Fibroblast of upper back skin (primary cell): ENCODE measurements around the gene PEMT.

Experiments used
- DNase-seq: peaks from one replicate; pipeline ENCODE4 v3.0.0-alpha.2; 2013

PEMT gene

DNA sequence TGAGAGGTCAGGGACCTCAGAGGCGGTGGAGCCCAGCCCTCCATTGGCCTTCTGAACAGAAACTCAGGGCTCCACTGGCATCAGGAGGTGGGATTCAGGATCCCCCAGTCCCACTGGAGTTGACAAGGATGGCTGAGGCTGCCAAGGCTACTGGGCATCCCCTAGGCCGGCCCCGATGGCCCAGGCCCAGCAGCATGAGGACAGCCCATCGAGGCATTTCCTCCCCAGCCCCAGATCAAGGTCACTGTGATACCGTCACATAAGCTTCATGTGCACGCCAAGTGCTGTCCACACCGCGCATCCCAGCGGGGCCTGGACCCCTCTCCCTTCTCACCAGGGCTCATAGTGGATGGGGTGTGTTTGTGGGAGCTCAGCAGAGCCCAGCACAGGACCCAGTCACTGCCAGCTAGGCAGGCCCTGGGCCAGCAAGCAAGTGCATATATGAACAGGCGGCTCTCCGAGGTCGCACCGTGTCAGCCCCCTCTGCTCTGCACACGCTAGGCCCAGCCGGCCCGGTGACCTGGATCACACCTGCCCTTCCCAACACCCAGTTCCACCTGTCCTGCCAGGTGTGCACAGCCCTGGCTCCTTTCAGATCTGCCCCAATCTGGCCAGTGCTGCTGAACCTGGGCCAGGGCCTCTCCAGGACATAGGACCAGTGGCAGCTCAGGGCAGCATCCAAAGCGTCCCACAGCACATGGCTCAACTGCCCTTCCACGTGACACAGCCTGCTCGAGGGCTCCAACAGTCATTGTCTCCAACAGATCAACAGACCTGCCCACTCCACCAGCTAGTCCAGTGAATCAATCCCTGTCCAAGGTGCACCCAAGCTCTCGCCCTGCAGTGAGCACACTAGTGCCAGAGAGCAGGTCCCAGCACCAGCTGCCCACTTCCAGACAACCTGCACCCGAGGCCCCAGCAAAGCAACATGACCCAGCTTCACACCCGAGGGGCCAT lies 62.5 kb downstream of the PEMT start:
- DNase-seq = no peak

DNA sequence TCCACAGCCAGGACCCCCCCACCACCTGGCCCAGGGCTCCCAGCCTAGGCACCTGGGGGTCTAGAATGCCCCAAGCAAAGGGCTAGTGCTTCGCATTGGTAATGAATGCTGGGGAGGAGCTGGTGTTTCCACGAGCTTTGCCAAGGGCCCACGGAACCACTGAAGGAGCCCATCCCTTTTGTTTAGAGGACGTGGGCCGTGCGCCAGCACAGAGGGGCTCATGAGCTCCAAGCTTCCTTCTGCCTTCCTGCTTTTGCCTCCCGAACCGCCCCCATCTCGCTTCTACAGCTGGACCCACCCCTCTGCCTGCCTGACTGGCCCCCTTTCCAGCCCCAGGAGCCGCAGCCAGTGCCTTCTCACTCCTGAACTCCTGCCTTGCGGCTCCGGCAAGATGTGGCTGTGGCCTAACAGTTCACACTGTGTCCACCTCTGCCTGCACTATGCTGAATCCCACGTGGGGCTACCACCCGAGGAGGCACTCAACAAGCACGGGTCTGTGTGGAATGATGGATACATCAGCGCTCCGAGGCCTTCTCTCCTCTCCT lies 63.5 kb downstream of the PEMT start:
- no peak for DNase-seq

DNA sequence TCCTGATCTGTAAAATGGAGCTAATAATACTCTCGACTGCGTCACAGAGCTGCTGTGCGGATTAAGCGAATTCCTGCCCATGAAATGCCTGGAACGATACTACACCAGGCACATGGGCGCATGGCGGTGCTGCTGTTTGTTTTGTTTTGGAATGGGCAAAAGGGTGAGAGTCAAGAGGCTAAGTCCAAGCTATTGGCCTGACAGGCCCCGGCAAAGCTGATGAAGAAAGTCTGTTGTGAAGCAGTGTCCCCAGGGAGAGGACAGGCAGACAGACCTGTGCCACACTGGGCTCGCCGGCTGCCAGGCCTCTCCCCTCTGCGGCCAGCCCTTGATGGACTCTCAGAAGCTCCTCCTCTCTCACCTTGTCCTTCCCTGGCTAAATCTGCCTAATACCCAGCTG lies 64.0 kb downstream of the PEMT start:
- DNase-seq = no peak

GRCh38 chr17:17526369-17526768 lies 65.1 kb downstream of the PEMT start:
- no peak for DNase-seq

DNA sequence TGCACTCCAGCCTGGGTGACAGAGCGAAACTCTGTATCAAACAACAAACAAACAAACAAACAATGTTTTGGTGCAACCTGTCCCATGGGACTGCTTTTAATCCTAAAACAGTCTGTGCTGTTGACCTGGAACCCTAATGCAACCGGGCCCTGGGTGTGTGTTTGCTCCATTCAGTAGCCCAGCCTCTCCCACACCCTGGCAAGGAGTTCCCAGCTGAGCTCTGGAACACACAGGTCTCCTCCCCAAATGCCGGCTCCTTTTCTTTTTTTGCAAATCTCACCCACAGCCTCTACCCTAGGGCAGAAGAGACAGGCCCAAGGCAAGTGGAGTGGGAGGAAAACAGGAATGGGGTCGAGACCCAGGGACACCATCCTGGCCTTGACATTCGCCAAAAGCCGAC lies 65.6 kb downstream of the PEMT start:
- no peak for DNase-seq

DNA sequence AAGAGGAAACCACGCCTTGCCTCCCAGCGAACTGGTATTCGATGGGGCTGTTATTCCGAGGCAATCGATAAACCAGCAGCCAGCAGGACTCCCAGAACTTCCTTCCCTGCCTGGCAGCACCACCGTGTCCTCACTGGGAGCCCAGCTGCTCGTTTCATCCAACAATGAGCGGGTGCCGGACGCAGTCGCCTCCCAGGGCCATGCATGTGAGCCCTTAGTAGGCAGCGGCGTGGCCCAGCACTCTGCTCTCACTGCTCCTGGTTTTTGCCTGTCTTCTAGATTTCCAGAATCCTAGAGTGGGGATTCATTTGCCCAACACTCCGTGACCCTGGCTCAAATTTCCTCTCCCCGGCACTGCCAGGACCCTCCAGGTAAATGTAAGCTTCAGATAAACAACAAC lies 66.2 kb downstream of the PEMT start:
- no peak for DNase-seq

- DNase-seq = peak; percentile 19
Measured at GRCh38 chr17:17523731-17524490, 67.6 kb downstream of the PEMT start.

GRCh38 chr17:17523001-17523730 lies 68.3 kb downstream of the PEMT start:
- peak; percentile 21 for DNase-seq

DNA sequence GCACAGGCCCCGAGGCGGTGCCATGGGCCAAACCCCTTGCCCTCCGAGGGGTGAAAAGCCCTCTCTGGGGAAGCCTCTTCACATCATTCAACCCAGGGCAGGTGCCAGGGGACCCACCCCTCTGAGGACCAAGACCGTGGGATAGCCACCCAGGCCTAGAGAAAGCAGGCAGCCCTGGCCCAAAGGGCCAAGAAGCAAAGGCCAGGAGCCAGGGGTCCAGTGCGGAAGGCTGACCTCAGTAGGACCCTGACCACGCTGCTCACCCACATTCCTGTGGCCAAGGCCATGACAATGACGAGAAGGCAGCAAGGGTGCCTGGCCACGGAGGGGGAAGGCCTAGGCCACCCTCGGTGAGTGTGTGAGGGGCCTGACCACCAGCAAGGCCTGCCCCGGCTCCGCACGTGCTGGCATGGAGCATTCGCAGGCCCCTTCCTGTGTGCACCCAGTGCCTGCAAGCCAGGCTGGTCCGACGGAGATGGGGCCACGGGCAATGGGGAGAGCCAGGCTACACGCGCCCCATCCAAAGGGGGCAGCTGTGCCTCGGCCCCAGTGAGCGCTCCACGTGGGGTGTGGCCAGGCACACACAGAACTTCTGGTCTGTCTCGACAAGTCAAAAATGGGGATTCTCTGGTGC lies 70.8 kb downstream of the PEMT start:
- DNase-seq = no peak

DNA sequence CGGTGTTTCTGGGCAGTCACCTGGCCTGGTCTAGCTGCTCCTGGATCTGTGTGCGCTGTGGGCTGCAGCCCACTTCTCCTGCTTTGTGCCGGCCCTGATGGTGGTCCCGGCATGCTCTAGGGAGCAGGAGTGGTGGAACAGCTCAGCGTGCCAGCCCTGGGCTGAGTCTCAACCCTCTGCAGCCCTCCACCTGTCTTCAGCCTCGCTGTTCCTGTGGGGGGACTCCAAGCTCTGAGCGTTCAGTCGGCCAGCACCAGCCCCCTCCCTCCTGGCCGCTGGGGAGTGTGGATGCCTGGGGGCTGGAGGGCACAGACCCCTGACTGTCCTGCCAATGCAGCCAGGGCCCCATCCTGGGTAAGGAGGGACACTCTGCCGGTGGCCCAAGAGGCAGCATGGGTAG lies 71.6 kb downstream of the PEMT start:
- no peak for DNase-seq

DNA sequence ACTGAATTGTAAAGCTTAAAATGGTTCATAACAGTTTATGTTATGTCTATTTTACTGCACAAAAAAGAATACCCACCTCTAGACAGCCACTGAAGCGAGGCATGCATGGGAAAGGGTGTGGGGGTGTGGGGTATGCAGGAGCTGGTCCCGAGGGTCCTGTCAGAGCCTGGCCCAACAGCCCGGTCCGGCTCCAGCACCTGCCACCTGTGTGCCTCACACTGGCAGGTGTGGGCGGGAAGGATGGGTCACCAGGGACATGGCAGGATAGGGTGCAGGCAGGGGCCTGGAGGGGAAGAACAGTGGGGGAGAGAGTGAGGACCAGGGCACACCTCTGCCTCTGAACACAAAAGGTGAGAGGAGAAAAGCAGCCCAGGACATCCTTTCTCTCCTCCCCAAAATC lies 72.6 kb downstream of the PEMT start:
- DNase-seq = no peak

DNA sequence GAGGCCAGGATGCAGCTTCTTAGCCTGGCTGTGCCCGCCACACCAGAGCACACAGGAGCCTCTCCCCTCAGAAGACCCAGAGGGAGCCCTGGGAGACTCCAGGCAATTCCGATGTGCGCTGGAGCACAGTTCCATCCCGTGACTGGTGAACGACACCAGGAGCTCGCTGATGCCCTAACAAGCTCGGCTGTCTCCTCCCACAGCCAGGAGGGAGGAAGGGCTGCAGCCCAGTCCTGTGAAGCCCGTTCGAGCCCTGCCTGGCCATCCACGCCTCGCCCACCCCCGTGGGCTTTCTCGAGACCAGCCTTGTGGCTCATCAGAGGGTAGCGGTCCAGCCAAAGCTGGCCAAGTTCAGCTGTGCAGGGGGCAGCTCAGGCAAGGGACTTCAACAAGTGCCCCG lies 73.5 kb downstream of the PEMT start:
- DNase-seq = no peak

GRCh38 chr17:17516941-17517720 lies 74.4 kb downstream of the PEMT start:
- no peak for DNase-seq

DNA sequence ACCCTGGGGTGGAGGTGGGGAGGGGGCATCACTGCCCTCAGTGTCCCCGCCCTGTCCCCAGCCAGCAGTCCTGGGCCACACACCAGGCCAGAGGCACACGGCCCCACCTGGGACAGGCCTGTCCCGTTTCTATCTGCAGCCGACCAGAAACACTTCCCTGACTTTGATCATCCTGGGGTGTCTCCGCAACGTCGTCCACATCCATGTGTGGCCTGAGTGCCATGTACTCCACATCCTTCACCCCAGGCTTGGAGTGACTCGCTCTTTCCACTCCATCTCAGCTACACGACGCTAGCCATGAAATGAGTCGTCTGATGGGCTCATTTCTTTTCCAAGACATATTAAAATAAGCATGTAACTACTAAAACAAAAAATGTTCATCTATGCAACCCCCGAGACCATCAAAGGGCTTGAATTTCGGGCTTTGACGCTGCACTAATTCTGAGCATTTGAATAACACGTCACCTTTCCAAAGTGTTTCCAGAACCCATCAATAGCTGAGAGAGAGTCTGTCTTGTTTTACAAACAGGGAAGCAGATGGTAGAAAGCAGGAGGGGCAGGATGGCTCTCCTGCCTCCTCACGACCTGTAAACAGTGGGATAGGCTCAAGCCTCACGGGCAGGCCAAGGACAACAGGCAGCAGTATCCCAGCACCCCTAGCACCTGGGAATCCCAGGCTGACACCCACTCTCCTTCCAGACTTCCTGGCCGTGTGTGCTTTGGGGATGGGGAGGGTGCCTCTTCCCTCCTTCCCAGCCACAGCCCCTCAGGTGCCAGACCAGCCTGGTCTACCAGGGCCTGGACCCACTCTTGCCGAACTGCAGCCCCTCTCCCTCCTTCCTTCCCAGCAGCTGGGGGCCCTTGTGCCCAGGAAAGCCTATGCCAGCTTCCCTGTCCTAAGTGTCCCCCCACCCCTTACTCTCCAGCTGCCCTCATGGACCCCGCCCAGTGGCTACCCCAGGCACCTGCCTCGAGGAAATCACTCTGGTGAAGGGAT lies 75.3 kb downstream of the PEMT start:
- DNase-seq = peak; percentile 81

DNA sequence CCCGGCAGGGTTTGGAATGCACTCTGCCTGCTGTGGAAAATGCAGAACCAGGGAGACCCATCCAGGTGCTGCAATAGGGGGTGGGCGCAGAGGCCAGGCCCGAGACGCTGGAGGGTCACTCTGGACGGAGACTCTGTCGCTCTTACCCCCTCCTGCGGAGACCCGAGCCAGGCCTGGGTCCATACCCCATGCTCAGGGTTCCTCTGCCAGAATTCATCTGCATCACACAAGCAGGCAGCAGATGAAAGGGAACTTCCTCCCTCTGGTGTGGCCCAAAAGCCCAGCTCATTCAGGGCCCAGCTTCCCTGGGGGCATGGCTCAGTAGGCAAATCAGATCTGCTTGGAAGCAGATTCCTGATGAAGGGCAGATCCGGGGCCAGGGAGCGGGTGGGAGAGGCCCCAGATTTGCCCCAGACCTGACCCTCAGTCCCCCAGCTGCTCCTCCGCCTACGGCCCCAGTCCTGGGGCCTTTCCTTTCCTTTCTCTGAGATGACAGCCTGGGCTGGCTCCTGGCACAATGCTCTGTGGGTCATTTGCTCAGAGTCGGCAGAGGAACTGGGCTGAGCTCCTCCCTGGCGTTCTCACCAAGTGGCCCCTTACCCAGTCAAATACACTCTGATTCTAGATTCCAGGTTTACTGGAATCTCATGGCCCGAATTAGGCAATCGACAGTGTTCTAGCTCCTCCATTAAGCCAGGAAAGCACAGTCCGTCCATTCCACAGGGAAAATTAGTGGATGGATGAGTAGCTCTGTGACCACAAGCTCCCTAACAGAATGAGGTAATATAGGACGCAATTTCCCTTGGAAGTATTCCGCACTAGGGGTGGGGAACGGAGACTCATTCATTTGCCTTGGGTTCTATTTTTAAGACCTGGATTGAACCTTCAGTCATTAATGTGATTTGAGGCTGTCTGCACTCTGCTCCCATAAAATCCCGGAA lies 76.2 kb downstream of the PEMT start:
- peak; percentile 89 for DNase-seq

- DNase-seq = no peak
Measured at GRCh38 chr17:17514361-17514992, 77.0 kb downstream of the PEMT start.

GRCh38 chr17:17513626-17514025 lies 77.9 kb downstream of the PEMT start:
- no peak for DNase-seq

DNA sequence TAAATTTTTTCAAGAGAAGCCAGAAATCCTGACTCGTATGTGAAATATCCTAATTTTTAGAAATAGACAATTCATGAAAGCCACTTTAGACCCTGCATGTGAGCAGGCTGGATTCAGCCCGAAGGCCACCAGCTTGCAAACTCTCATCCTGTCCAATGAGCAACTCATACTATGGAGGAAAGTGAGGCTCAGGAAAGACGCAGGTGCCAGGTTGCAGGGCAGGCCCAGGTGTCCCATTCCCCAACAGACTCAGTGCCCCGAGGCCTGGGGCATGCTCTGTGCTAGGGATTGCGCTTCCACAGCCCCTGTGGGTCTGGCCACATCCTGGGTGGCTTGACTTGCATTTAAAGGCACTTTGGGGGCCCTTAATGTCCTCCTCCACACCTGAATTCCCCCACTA lies 78.6 kb downstream of the PEMT start:
- DNase-seq = no peak
